ENCODE results near the gene CYTH4. TPM values are rescaled to one million over a fixed set of nuclear protein-coding genes. Genes with fewer than 3 reads are reported as not detected.

CYTH4 gene
- total and polyA plus RNA-seq, 8 donors: 1.9 to 77.0 (median 6.0) TPM; not detected in 1

GRCh38 chr22:37285937-37286336, 3.6 kb downstream of the CYTH4 start:
- 78 to 89% (median 85%) methylated on average over 10 of the region's 10 CpGs for WGBS, 5 donors
- intact Hi-C loops (cut with DNase I; ENCODE audit: low total_unique reads): no loop called here
- Histone ChIP-seq H3K27ac (peak overlapping the region in 1 of 5 donors; percentile 85), H3K4me1 (peaks cover 0 to 19% (median 2%) of the 10 kb centered on the region in 4 donors), H3K27me3 (peaks cover 0 to 66% (median 22%) of the 10 kb centered on the region in 3 donors), H3K9me3 (peaks cover 0 to 1% (median 0%) of the 10 kb centered on the region in 4 donors), H3K4me3 (peak overlapping the region in 1 of 4 donors; percentile 1), H3K36me3 (peaks cover 0 to 6% (median 0%) of the 10 kb centered on the region in 4 donors)
- TF ChIP-seq EP300 (IDR thresholded peaks at IDR 0.05): no peak
- no peak for TF ChIP-seq POLR2AphosphoS5 (IDR thresholded peaks at IDR 0.05)
- TF ChIP-seq, protein P1, sequence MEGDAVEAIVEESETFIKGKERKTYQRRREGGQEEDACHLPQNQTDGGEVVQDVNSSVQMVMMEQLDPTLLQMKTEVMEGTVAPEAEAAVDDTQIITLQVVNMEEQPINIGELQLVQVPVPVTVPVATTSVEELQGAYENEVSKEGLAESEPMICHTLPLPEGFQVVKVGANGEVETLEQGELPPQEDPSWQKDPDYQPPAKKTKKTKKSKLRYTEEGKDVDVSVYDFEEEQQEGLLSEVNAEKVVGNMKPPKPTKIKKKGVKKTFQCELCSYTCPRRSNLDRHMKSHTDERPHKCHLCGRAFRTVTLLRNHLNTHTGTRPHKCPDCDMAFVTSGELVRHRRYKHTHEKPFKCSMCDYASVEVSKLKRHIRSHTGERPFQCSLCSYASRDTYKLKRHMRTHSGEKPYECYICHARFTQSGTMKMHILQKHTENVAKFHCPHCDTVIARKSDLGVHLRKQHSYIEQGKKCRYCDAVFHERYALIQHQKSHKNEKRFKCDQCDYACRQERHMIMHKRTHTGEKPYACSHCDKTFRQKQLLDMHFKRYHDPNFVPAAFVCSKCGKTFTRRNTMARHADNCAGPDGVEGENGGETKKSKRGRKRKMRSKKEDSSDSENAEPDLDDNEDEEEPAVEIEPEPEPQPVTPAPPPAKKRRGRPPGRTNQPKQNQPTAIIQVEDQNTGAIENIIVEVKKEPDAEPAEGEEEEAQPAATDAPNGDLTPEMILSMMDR (IDR thresholded peaks at IDR 0.05): no peak
- DNase-seq: no peak

DNA sequence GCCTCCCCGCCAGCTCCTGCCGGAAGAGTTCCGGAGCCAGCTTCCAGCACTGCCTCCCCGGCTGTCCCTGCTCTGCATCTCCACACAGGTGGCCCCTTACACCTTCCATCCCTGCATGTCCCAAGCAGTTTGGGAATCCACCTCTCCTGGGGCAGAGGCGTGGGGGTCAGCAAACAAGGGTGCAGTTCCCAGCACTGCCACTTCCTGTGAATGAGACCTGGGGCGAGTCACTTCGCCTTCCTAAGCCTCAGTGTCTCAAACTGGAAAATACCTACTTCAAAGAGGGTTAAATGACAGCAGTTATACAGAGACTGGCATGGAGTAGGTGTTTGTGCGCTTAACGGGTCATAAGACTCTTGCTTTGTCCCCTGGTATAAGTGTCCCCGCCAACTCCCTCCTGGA, 5.2 kb downstream of the CYTH4 start:
- Histone ChIP-seq H3K9me3 (peaks cover 0 to 2% (median 0%) of the 10 kb centered on the region in 4 donors), H3K4me1 (peaks cover 0 to 19% (median 2%) of the 10 kb centered on the region in 4 donors), H3K27me3 (peaks cover 0 to 55% (median 19%) of the 10 kb centered on the region in 3 donors), H3K4me3 (no peak overlapping the region), H3K27ac (no peak overlapping the region), H3K36me3 (peaks cover 0 to 8% (median 0%) of the 10 kb centered on the region in 4 donors)
- WGBS, 5 donors: 61 to 90% (median 72%) methylated on average over 6 to 10 of the region's 10 CpGs
- DNase-seq: no peak
- intact Hi-C loops (cut with DNase I; ENCODE audit: low total_unique reads): no loop called here
- TF ChIP-seq EP300 (IDR thresholded peaks at IDR 0.05): no peak
- TF ChIP-seq, protein P1 (IDR thresholded peaks at IDR 0.05): no peak
- no peak for TF ChIP-seq POLR2AphosphoS5 (IDR thresholded peaks at IDR 0.05)
- no peak for TF ChIP-seq POLR2A (IDR thresholded peaks at IDR 0.05)

DNA sequence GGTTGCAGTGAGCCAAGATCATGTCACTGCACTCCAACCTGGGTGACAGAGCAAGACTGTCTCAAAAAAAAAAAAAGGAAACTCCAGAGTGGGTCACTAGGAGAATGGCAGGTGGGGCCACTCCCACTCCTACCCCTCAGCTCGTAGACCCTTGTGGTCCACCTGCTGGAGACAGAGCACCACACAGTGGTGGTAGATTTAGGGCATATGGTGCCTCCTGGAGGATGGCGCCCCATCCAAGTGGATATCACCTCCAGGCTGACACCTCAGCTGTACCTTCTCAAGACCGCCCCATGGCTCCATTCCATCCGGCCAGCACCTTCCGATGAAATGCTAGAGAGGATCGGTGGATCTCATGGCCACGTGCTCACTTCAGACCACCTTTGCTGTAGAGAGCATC, 6.2 kb downstream of the CYTH4 start:
- Histone ChIP-seq H3K4me1 (peaks cover 0 to 19% (median 2%) of the 10 kb centered on the region in 4 donors), H3K9me3 (peaks cover 0 to 2% (median 0%) of the 10 kb centered on the region in 4 donors), H3K36me3 (peaks cover 0 to 17% (median 4%) of the 10 kb centered on the region in 4 donors), H3K27ac (no peak overlapping the region), H3K4me3 (no peak overlapping the region), H3K27me3 (peaks cover 0 to 55% (median 24%) of the 10 kb centered on the region in 3 donors)
- WGBS, 5 donors: 78 to 88% (median 80%) methylated on average over 7 of the region's 7 CpGs
- TF ChIP-seq EP300 (IDR thresholded peaks at IDR 0.05) (no peak), POLR2A (IDR thresholded peaks at IDR 0.05) (no peak), POLR2AphosphoS5 (IDR thresholded peaks at IDR 0.05) (no peak)
- TF ChIP-seq, protein P1 (IDR thresholded peaks at IDR 0.05): no peak
- intact Hi-C loops (cut with DNase I; ENCODE audit: low total_unique reads): no loop called here
- no peak for DNase-seq

DNA sequence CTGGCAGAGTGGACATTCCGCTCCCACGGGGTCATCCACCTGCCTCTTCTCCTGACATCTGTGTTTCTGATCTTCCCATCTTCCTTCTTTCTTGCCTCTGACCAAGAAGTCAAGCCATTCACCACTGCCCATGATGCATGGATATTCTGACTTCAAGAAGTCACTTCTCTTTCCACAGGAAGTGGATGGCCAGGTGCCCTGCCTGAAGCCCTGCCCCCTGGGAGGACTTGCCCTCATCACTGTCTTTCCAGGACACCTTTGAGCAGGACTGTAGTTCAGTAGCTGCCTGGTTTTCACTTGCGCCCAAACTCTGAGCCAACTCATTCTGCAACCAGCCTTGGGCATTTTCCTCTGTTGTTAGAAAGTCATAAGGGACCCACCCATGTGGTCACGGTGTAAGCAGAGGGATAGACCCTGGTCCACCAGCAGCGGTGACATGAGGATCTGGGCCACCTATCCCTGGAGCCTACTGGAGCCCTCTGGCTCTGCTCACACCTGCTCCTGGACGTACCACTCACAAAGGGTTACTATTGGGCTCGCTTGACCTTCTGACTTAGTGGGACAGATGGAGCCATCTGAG, 6.9 kb downstream of the CYTH4 start:
- WGBS, 5 donors: 79 to 94% (median 87%) methylated on average over 3 to 7 of the region's 7 CpGs
- DNase-seq: no peak
- no peak overlapping the region for H3K4me3 ChIP-seq
- H3K27me3 ChIP-seq: peaks cover 0 to 55% (median 19%) of the 10 kb centered on the region in 3 donors
- TF ChIP-seq EP300 (IDR thresholded peaks at IDR 0.05): no peak
- TF ChIP-seq, protein P1 (IDR thresholded peaks at IDR 0.05): no peak
- TF ChIP-seq POLR2AphosphoS5 (IDR thresholded peaks at IDR 0.05): no peak
- no peak for TF ChIP-seq POLR2A (IDR thresholded peaks at IDR 0.05)
- no peak overlapping the region for H3K27ac ChIP-seq
- H3K4me1 ChIP-seq: peaks cover 0 to 19% (median 2%) of the 10 kb centered on the region in 4 donors
- H3K36me3 ChIP-seq: peaks cover 0 to 18% (median 4%) of the 10 kb centered on the region in 4 donors
- intact Hi-C loops (cut with DNase I; ENCODE audit: low total_unique reads): no loop called here
- H3K9me3 ChIP-seq: peaks cover 0 to 2% (median 0%) of the 10 kb centered on the region in 4 donors

Data from stomach (tissue), 9 donors.